T-helper 1 cell treated with Interleukin-12 subunit alpha and Interleukin-12 subunit beta and Interleukin-4 antibody, amounts not matched to agents 30 μg/mL and 1 μg/mL, for 36 hours (primary cell): ENCODE data around the gene CCL24.
"Not testable (repeated sequence)": the region's sequence is repeated elsewhere in the genome, so short reads cannot be mapped to it uniquely, and the experiment has no call there.

Experiments
- H3K27ac Mint-ChIP-seq: one replicate; pipeline ENCODE4 v1.8.0; 2021; ENCODE audit warnings: mild to moderate bottlenecking, mixed read lengths
- H3K27me3 Mint-ChIP-seq: one replicate; pipeline ENCODE4 v1.8.0; 2021; ENCODE audit warnings: low read depth, mixed read lengths
- H3K36me3 Mint-ChIP-seq: one replicate; pipeline ENCODE4 v1.8.0; 2021; ENCODE audit warnings: low read depth, mixed read lengths
- H3K4me1 Mint-ChIP-seq: one replicate; pipeline ENCODE4 v1.8.0; 2021; ENCODE audit warnings: low read depth, mixed read lengths
- H3K4me3 Mint-ChIP-seq: one replicate; pipeline ENCODE4 v1.8.0; 2021; ENCODE audit warnings: mild to moderate bottlenecking, moderate library complexity, mixed read lengths
- H3K9me3 Mint-ChIP-seq: one replicate; pipeline ENCODE4 v1.8.0; 2021; ENCODE audit warnings: mixed read lengths

CCL24 gene

GRCh38 chr7:75808106-75808505 lies 5.5 kb downstream of the CCL24 start:
- H3K4me3 Mint-ChIP-seq = no peak overlapping the region
- H3K27ac Mint-ChIP-seq = no peak overlapping the region
- H3K9me3 Mint-ChIP-seq = peaks cover 18% of the 10 kb centered on the region
- H3K36me3 Mint-ChIP-seq = no peaks in the 10 kb centered on the region
- H3K4me1 Mint-ChIP-seq = no peaks in the 10 kb centered on the region
- H3K27me3 Mint-ChIP-seq = no peaks in the 10 kb centered on the region

DNA sequence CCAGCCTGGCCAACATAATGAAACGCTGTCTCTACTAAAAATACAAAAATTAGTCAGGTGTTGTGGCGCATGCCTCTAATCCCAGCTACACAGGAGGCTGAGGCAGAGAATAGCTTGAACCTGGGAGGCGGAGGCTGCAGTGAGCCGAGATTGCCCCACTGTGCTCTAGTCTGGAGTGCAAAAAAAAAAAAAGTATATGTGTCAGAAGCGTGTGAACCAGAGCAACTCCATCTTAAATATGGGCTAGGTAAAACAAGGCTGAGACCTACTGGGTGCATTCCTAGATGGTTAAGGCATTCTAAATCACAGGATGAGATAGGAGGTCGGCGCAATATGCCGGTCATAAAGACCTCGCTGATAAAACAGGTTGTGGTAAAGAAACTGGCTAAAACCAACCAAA lies 6.2 kb downstream of the CCL24 start:
- Mint-ChIP-seq H3K36me3 (no peaks in the 10 kb centered on the region), H3K27me3 (no peaks in the 10 kb centered on the region), H3K4me1 (no peaks in the 10 kb centered on the region), H3K9me3 (peaks cover 18% of the 10 kb centered on the region), H3K27ac (no peak overlapping the region), H3K4me3 (no peak overlapping the region)

- peaks cover 18% of the 10 kb centered on the region for H3K9me3 Mint-ChIP-seq
- no peaks in the 10 kb centered on the region for H3K36me3 Mint-ChIP-seq
- no peak overlapping the region for H3K27ac Mint-ChIP-seq
- H3K4me3 Mint-ChIP-seq = no peak overlapping the region
- H3K4me1 Mint-ChIP-seq = no peaks in the 10 kb centered on the region
- no peaks in the 10 kb centered on the region for H3K27me3 Mint-ChIP-seq
Observed at GRCh38 chr7:75806560-75807307, 6.9 kb downstream of the CCL24 start.

DNA sequence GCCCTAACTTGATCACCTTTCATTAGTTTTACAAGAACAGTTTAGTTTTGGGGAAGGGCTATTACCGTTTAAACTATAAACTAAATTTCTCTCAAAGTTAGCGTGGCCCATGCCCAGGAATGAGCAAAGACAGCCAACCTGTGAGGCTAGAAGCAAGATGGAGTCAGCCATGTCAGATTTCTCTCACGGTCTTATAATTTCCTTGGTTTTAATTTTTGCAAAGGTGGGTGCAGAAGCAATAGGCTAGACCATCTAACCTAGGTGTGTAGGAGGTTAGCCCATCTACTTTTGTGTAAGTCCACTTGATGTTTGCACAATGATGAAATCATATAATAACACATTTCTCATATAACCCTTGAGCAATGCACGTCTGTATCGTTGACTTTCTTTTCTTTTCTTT lies 8.9 kb downstream of the CCL24 start:
- Mint-ChIP-seq H3K36me3 (no peaks in the 10 kb centered on the region), H3K27ac (no peak overlapping the region), H3K4me3 (no peak overlapping the region), H3K4me1 (no peaks in the 10 kb centered on the region), H3K9me3 (peaks cover 18% of the 10 kb centered on the region), H3K27me3 (no peaks in the 10 kb centered on the region)

- H3K4me1 Mint-ChIP-seq = no peaks in the 10 kb centered on the region
- peaks cover 18% of the 10 kb centered on the region for H3K9me3 Mint-ChIP-seq
- no peaks in the 10 kb centered on the region for H3K27me3 Mint-ChIP-seq
- no peak overlapping the region for H3K4me3 Mint-ChIP-seq
- no peaks in the 10 kb centered on the region for H3K36me3 Mint-ChIP-seq
- H3K27ac Mint-ChIP-seq = no peak overlapping the region
Observed at GRCh38 chr7:75804004-75804403, 9.6 kb downstream of the CCL24 start.

DNA sequence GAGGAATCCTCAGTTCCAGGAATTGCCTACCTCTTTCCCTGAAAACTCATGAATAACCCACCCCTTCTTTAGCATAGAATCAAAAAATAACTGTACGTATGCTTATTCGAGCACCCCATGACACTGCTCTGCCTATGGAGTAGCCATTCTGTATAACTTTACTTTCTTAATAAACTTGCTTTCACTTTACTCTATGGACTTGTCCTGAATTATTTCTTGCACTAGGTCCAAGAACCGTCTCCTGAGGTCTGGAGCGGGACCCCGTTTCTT lies 11.1 kb downstream of the CCL24 start:
- no peaks in the 10 kb centered on the region for H3K36me3 Mint-ChIP-seq
- H3K4me3 Mint-ChIP-seq = no peak overlapping the region
- no peak overlapping the region for H3K27ac Mint-ChIP-seq
- H3K27me3 Mint-ChIP-seq = no peaks in the 10 kb centered on the region
- peaks cover 12% of the 10 kb centered on the region for H3K9me3 Mint-ChIP-seq
- no peaks in the 10 kb centered on the region for H3K4me1 Mint-ChIP-seq

- no peak overlapping the region for H3K27ac Mint-ChIP-seq
- no peaks in the 10 kb centered on the region for H3K4me1 Mint-ChIP-seq
- no peaks in the 10 kb centered on the region for H3K9me3 Mint-ChIP-seq
- H3K36me3 Mint-ChIP-seq = no peaks in the 10 kb centered on the region
- no peak overlapping the region for H3K4me3 Mint-ChIP-seq
- H3K27me3 Mint-ChIP-seq = no peaks in the 10 kb centered on the region
Observed at GRCh38 chr7:75798770-75799169, 14.8 kb downstream of the CCL24 start.

DNA sequence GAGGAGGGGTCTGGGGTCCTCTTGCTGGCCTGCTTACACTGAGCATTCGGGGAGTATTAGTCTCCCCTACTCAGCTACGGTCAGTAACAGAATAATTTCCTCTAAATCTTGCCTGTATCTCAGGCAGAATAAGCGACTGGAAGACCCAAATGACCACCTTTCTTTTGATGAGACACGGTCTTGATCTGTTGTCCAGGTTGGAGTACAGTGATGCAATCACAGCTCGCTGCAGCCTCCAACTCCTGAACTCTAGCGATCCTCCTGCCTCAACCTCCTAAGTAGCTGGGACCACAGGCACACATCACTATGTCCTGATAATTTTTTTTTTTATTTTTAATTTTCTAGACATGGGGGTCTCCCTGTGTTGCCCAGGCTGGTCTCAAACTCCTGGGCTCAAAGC lies 17.2 kb downstream of the CCL24 start:
- no peaks in the 10 kb centered on the region for H3K4me1 Mint-ChIP-seq
- no peak overlapping the region for H3K27ac Mint-ChIP-seq
- H3K27me3 Mint-ChIP-seq = no peaks in the 10 kb centered on the region
- H3K4me3 Mint-ChIP-seq = no peak overlapping the region
- H3K36me3 Mint-ChIP-seq = no peaks in the 10 kb centered on the region
- H3K9me3 Mint-ChIP-seq = no peaks in the 10 kb centered on the region

DNA sequence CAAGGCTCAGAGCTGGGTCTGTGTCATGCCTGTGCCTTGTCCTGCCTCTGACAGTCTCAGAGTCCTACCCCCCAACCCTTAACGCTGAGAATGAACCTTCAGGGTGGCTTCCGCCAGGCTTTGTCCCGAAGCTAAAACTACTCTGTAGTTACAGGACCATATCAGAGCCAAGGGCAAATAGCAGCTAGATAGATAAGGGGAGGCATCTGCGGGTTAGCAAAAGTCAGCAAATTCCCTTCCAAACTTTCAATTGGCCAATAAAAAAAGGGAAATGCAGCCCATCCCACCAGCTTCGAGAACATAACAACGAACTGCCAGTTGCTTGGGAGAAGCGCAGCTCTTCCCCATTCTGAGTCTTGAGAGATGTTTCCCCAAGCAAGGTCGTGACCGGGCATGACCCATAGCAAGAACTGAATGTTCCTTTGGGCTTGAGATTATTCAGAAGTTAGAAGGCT lies 17.7 kb downstream of the CCL24 start:
- Mint-ChIP-seq H3K9me3 (no peaks in the 10 kb centered on the region), H3K27ac (no peak overlapping the region), H3K4me1 (no peaks in the 10 kb centered on the region), H3K27me3 (no peaks in the 10 kb centered on the region), H3K4me3 (no peak overlapping the region), H3K36me3 (no peaks in the 10 kb centered on the region)

DNA sequence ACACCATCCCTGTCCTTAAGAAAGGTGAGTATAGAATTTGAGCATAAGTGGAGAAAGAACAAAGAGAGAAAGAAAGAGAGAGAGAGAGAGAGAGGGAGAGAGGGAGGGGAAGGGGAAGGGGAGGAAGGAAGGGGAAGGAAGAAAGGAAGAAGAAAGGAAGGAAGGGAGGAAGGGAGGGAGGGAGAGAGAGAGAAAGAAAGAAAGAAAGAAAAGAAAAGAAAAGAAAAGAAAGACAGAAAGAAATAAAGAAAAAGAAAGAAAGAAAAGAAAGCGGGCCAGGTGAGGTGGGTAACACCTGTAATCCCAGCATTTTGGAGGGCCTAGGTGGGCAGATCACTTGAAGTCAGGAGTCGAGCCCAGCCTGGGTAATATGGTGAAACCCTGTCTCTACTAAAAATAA lies 19.9 kb downstream of the CCL24 start:
- Mint-ChIP-seq H3K4me1 (no peaks in the 10 kb centered on the region), H3K36me3 (no peaks in the 10 kb centered on the region), H3K27ac (no peak overlapping the region)

DNA sequence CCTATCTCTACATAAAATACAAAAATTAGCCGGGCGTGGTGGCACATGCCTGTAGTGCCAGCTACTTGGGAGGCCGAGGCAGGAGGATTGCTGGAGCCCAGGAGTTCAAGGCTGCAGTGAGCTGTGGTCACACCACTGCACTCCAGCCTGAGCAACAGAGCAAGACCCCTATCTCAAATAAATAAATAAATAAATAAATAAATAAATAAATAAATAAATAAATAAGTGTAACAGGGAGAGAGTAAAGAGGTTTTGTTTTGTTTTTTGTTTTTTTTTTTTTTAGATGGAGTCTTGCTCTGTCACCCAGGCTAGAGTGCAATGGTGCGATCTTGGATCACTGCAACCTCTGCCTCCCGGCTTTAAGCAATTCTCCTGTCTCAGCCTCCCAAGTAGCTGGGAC lies 21.0 kb downstream of the CCL24 start:
- H3K4me3 Mint-ChIP-seq, H3K9me3 Mint-ChIP-seq, H3K27ac Mint-ChIP-seq, H3K36me3 Mint-ChIP-seq, H3K27me3 Mint-ChIP-seq, H3K4me1 Mint-ChIP-seq: not testable (repeated sequence)

More for the DNA sequence above, 19.9 kb downstream of the CCL24 start:
- Mint-ChIP-seq H3K27me3 (peaks cover 5% of the 10 kb centered on the region), H3K9me3 (no peaks in the 10 kb centered on the region), H3K4me3 (no peak overlapping the region)

- no peak overlapping the region for H3K4me3 Mint-ChIP-seq
- no peaks in the 10 kb centered on the region for H3K4me1 Mint-ChIP-seq
- H3K36me3 Mint-ChIP-seq = no peaks in the 10 kb centered on the region
- H3K27me3 Mint-ChIP-seq = peaks cover 5% of the 10 kb centered on the region
- no peaks in the 10 kb centered on the region for H3K9me3 Mint-ChIP-seq
- no peak overlapping the region for H3K27ac Mint-ChIP-seq
Observed at GRCh38 chr7:75789361-75789924, 24.2 kb downstream of the CCL24 start.

GRCh38 chr7:75788154-75788847 lies 25.3 kb downstream of the CCL24 start:
- not testable (repeated sequence) for H3K27ac Mint-ChIP-seq, H3K4me3 Mint-ChIP-seq, H3K36me3 Mint-ChIP-seq, H3K9me3 Mint-ChIP-seq, H3K4me1 Mint-ChIP-seq, H3K27me3 Mint-ChIP-seq

- peaks cover 26% of the 10 kb centered on the region for H3K27me3 Mint-ChIP-seq
- not testable (repeated sequence) for H3K4me1 Mint-ChIP-seq, H3K36me3 Mint-ChIP-seq, H3K4me3 Mint-ChIP-seq, H3K9me3 Mint-ChIP-seq, H3K27ac Mint-ChIP-seq
Observed at GRCh38 chr7:75783058-75783457, 30.5 kb downstream of the CCL24 start.

- H3K27ac Mint-ChIP-seq, H3K36me3 Mint-ChIP-seq, H3K4me3 Mint-ChIP-seq, H3K9me3 Mint-ChIP-seq, H3K4me1 Mint-ChIP-seq: not testable (repeated sequence)
- H3K27me3 Mint-ChIP-seq = peaks cover 26% of the 10 kb centered on the region
Observed at GRCh38 chr7:75780647-75781273, 32.8 kb downstream of the CCL24 start.
